GM12872 (cell line): ENCODE data around the gene ABCB8.

Source experiments
- TF ChIP-seq, protein P1 (sequence below): IDR thresholded peaks from 3 replicates; pipeline ENCODE4 v1.5.1; 2011; ENCODE audit warnings: low read depth, mild to moderate bottlenecking, low read length, moderate library complexity; ENCODE audit not compliant: insufficient read depth

ABCB8 gene

DNA sequence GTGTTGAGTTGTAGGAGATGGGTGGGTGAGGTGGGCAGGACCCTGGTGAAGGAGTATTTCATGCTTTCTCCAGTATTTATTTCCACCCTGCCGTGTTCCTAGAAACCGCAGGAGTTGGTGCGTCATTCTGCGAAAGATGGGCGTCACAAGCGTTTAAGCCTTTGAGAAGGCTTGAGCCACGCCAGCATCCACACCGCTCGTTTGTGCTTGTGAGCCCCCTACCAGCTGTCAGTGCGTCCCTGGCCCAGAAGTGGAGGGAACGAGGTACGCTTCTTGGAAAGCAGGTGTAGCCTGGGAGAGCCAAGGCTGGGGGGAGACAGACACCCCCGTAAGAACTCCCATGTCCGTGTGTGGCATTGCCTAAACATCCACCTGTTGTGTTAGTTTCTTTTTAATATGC, 63.7 kb downstream of the ABCB8 start:
- TF ChIP-seq, protein P1, sequence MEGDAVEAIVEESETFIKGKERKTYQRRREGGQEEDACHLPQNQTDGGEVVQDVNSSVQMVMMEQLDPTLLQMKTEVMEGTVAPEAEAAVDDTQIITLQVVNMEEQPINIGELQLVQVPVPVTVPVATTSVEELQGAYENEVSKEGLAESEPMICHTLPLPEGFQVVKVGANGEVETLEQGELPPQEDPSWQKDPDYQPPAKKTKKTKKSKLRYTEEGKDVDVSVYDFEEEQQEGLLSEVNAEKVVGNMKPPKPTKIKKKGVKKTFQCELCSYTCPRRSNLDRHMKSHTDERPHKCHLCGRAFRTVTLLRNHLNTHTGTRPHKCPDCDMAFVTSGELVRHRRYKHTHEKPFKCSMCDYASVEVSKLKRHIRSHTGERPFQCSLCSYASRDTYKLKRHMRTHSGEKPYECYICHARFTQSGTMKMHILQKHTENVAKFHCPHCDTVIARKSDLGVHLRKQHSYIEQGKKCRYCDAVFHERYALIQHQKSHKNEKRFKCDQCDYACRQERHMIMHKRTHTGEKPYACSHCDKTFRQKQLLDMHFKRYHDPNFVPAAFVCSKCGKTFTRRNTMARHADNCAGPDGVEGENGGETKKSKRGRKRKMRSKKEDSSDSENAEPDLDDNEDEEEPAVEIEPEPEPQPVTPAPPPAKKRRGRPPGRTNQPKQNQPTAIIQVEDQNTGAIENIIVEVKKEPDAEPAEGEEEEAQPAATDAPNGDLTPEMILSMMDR: no peak

DNA sequence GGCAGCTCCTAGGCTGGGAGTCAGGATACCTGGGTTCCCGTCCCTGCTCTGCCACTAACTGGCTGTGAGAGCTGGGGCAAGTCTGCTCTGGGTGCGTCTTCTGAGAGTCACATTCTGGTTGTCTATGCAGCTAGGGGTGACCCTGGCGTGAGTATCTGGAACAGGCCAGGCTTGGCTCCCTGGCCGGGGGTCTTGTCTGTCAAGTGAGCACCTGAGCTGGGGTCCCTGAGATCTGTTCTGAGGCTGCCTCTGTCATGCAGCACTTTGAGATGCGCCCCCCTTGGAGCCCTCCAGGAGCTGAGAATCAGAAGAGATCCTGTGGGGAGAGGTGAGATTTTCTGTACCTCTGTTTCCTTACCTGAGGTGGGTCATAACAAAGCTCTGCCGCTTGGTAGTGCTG, 65.5 kb downstream of the ABCB8 start:
- TF ChIP-seq, protein P1: no peak

DNA sequence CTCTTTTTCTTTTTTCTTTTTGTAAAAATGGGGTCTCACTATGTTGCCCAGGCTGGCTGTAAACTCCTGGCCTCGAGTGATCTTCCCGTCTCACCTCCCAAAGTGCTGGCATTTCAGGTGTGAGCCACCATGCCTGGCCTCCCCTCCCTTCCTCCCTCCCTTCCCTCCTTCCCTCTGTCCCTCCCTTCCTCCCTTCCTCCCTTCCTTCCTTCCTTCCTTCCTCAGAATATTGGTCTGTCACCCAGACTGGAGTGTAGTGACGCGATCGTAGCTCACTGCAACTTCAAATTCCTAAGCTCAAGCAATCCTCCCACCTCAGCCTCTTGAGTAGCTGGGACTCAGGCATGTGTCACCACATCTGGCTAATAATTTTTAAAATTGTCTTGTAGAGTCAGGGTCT, 66.4 kb downstream of the ABCB8 start:
- TF ChIP-seq, protein P1: no peak

DNA sequence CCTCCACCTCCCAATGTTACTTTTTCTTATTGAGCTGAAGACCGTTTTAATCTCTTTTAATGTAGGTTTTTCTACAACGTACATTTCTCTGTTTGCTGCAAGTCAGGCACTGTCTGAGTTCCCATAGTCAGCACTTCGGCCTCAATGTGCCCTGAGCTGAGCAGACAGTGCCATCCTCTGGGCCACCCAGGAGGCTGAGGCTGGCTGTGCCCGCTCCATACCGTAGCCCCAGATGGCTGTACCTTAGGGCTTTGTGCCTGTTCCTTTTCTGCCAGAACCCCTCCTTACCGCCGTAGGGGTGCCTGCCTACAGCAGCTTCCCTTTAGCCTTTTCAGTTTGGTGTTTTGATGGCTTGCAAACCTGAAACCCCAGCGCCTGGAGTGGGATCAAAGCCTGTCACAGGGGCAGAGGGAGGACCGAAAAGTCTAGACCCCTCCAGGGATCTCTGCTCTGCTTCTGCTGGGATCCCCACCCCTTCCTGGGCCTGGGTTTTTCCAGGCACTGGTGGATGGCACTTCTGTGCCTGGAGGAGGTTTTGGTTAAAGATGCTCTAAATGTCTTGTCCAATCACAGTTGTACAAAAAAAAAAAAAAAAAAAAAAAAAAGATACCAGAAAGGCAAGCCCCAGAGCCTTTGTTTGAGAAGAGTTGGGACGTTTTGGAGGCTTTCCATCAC, 67.0 kb downstream of the ABCB8 start:
- TF ChIP-seq, protein P1: no peak

GRCh38 chr7:151095828-151096475, 67.7 kb downstream of the ABCB8 start:
- TF ChIP-seq, protein P1: no peak
